Activated T-helper 1 cell treated with anti-CD3 and anti-CD28 coated beads, Interleukin-2, amount 50 U/mL, for 16 hours (primary cell): ENCODE results near the gene ABHD17A.
"Not testable (repeated sequence)": the region's sequence is repeated elsewhere in the genome, so short reads cannot be mapped to it uniquely, and the experiment has no call there.

Source experiments
- DNase-seq, 2 donors: peaks; one replicate each; pipeline ENCODE4 v3.0.0-alpha.2; 2020; ENCODE audit warnings: low read depth in 1 of 2, low spot score in 1 of 2

Gene ABHD17A

DNA sequence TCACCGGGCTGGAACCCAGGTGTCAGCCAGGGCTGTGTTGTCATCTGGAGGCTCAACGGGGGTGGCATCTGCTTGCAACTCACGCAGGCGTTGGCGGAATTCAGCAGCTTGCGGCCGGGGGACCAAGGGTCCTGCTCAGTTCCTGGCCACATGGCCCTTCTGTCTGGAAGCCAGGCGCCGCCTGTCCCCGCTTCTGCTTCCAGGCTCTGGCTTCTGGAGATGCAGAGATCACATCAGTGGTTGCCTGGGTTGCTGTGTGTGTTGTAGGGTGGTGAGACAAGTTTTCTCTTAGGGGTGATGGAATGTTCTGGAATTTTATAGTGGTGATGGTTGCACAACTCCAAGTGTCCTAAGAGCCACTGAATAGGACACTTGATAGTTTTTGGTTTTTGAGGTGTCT lies 24.9 kb upstream of the ABHD17A start:
- no peak for DNase-seq

DNA sequence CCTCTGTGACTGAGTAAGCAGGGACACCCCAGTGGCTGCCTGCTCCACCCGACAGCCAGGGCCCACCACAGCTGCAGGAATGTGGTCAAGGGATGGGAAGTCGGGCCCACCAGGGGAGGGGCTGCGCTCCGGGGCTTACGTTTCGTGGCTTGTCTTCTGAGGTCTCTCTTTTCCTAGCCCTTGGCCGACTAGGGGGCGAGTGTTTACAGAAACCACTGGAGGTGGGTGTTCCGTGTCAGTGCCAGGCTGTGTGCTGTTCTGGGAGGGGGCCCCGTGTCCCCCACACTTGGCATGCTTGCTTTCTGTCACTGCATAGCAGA lies 24.4 kb upstream of the ABHD17A start:
- no peak for DNase-seq

DNA sequence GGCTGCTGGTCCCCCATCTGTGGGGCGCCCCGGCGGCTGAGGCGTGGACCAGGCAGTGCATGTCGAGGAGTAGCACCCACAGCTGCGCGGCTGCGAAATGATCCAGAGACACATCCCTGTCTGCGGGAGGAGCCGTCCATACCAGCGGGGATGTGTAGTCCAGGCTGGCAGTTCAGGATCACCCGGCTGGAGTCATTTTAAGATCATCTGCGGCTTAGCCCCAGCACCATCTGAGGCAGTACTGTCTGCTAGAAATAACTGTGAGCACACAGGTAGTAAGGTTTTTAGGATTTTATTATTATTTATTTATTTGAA lies 23.0 kb upstream of the ABHD17A start:
- no peak for DNase-seq

DNA sequence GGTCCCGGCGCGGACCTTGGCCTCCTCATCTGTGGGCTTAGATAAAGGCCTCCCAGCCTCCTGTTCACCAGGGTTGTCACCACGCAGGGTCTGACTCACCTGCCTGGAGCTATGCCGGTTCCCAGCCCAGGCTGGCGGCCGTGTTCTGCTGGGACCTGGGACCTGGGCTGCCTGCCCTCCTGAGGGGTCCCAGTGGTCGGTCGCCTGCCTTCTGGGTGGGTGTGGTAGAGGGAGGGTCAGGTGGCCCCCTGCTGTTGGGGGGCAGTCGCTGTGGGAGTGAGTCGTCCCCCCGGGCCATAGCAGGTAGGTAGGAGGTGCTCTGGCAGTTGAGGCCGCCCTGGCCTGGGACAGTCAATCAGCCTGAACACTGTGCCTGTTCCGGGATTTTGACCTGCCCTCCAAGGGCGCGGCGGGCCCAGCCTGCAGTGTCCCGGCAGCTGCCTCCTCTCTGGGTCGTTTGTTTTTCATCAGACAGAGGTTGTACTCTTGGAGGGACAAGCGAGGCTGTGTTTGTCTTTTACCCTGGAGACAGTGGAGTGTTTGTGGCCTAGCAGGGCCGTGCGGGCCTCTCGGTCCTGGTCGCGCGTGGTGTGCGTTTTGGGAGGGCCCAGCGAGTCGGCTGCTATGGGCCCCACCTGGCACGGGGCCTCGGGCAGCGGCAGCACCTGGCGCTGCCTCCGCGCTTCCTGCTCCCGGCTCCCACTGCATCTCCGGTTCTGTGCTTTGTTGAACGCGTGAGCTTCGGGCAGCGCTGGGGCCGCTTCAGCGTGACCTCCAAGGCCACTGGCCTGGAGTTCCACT lies 22.5 kb upstream of the ABHD17A start:
- no peak for DNase-seq

DNA sequence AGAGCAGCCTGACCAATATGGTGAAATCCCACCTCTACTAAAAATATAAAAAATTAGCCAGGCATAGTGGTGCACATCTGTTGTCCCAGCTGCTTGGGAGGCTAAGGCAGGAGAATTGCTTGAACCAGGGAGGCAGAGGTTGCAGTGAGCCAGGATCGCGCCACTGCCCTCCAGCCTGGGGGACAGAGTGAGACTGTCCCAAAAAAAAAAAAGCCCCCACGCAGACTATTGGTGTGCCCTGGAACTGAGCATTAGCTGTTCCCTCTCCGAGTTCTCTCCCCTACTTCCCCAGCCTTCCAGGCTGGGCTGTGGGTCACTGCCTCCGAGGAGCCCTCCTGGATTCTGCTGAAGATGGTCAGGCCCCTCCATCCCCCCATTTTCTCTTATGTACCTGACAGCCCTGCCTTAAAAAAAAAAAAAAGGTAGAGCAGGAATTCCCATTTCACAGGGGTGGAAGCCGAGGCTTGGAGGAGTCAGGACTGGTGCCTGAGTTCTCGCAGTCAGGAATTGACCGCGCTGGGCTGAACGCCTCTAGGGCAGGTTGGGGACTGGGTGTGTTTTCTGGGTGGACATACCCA lies 21.8 kb upstream of the ABHD17A start:
- no peak for DNase-seq

DNA sequence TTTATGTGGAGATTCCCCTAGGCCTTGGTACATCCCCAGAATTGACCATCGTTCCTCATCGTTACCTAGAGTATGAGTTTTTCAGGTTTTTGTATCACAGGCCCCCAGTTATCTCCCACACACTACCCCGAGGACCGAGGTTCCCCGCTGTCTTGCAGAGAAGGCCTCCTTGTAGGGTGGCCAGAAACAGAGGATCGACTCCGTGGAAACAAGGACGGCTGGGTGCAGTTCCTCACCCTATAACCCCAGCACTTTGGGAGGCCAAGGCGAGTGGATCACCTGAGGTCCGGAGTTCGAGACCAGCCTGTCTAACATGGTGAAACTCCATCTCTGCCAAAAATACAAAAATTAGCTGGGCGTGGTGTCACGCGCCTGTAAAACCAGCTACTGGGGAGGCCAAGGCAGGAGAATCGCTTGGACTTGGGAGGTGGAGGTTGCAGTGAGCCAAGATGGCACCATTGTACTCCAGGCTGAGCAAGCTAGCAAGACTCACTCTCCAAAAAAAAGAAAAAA lies 20.6 kb upstream of the ABHD17A start:
- DNase-seq = no peak

DNA sequence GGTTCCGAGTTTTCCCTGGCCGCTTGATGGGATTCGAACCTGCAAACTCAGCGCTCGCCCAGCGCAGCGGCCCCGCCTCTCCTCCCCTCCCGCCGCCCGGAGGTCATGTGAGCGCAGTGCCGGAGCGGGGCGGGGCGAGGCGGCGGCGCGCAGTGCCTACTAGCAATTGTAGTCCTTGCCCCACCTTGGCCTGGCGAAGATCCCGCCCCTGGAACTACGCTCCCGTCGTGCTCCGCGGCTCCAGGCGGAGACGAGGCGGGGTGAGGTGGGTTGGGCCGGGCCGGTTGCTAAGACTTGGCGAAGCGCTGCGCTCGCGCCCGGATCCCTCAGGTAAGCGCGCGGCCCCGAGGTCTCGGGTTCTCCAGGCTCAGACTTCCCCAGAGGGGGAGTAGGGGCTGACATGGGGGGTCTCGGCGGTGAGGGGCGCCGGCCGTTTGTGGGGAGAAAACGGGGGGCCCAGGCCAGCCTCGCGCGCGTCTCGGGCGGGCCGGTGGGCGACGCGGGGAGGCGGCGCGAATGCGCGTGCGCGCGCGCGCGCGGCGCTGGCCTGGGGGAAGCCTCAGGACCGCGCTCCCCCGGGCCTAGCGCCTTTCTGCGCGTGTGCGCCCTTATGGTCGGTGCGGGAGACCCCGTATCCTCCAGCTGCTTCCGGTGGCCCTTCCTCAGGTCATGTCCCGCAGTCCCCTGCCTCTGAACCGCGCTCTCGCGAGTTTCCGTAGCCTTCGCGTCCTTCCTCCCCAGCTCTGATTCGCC lies 20.0 kb upstream of the ABHD17A start, which contains the start of the genes ADAT3 and SCAMP4:
Gene ADAT3 (plus strand): TSS at position 290 of the 753 bp plus-strand sequence. CDS start 6,649 bp downstream, outside the sequence.
Gene SCAMP4 (plus strand): TSS at position 290 of the 753 bp plus-strand sequence. CDS start 9,621 bp downstream, outside the sequence.
- DNase-seq = peak; percentile 95 to 97

DNA sequence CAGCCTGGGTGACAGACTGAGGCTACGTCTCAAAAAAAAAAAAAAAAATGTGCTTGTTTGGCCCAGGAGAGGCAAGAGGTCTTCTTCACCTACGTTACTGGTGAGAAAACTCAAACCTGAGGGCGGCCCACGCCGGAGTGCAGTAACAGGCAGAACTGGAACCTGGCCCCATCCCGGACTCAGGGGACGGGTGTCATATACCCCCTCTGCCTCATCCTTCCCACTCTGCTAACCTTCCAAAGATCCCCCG lies 19.5 kb upstream of the ABHD17A start:
- no peak for DNase-seq

DNA sequence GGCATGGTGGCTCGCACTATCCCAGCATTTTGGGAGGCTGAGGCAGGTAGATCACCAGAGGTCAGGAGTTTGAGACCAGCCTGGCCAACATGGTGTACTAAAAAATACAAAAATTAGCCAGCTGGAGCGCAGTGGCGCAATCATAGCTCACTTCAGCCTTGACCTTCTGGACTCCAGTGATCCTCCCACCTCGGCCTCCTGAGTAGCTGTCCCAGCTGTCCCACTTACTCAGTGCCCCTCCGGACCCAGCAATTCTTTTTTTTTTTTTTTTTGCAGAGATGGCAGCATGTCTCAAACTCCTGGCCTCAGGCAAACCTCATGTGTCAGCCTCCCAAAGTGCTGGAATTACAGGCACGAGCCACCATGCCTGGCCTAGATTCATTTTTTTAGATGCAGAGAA lies 17.6 kb upstream of the ABHD17A start:
- DNase-seq = no peak

DNA sequence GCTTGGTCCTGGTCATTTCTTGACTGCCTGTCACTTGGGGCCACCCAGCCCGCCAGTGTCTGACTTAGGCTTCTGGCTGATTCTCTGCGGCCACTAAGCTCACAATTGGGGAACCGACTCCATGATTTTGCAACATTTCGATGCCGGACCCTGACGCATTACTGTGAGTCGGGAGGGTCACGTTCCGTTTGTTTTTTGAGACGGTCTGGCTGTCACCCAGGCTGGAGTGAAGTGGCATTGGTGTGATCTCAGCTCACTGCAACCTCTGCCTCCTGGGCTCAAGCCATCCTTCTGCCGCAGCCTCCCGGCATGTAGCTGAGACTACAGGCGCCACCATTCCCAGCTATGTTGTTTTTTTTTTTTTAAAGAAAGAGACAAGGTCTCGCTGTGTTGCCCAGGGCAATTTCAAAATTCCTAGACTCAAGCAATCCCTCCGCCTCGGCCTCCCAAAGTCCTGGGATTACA lies 16.7 kb upstream of the ABHD17A start:
- DNase-seq = no peak

DNA sequence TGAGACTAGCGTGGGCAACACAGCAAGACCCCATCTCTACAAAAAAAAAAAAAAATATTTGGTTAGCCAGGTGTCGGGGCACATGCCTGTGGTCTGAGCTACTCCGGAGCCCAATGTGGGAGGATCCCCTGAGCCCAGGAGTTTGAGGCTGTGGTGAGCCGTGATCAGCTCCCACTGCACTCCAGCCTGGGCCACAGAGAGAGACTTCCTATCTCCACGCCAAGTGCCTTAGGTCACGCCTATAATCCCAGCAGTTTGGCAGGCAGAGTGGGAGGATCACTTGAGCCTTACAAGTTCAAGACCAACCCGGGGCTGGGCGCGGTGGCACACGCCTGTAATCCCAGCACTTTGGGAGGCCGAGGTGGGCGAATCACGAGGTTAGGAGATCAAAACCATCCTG lies 11.2 kb upstream of the ABHD17A start:
- no peak for DNase-seq

DNA sequence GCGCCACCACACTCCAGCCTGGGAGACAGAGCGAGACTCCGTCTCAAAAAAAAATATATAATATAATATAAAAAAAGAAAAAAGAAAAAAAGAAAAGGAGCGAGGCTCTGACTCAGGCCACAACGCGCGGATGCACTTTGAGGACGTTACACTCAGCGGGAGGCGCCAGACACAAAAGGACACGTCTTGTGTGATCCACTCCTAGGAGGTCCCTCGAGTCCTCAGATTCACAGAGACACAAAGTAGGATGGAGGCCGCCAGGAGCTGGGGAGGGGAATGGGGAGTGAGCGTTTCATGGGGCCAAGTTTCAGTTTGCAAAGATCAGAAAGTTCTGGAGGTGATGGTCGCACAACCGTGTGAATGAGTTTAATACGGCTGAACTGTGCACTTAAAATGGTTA lies 8.5 kb upstream of the ABHD17A start:
- DNase-seq = no peak

DNA sequence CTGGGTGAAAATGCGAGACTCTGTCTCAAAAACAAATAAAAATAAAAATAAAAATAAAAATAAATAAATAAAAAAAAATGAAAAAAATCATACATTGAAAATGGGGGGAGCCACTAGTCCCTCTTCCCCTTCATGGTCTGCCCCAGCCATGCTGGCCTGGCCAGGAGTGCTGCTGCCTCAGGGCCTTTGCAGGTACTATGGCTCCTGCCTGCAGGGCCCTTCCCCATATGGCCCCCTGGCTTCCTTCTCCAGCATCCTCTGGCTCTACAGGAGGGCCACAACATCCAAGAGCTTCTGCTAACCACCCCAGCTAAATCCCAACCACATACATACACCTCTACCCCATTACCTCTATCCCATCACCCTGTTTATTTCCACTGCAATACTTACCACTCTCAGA lies 4.6 kb upstream of the ABHD17A start:
- DNase-seq = no peak

DNA sequence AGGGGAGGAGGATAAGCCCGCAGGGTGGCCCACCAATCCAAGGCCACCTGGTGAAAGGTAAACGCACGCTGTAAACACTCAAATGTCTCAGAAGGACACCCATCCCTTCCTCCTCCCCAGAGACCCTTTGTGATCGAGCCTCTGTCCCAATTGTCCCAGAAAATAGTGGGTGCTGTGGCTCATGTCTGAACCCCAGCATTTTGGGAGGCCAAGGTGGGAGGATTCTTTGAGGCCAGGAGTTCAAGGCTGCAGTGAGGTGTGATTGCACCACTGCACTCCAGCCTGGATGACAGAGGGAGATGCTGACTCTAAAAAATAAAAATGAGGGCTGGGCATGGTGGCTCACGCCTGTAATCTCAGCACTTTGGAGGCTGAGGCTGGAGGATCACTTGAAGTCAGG lies 3.1 kb upstream of the ABHD17A start:
- no peak for DNase-seq

DNA sequence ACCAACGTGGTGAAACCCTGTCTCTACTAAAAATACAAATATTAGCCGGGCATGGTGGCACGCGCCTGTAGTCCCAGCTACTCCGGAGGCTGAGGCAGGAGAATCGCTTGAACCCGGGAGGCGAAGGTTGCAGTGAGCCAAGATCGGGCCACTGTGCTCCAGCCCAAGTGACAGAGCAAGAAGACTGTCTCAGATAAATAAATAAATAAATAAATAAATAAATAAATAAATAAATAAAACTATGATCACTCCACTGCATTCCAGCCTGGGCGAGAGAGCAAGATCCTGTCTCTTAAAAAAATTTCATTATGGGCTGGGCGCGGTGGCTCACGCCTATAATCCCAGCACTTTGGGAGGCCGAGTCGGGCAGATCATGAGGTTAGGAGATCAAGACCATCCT lies 1.1 kb upstream of the ABHD17A start:
- DNase-seq = not testable (repeated sequence)

DNA sequence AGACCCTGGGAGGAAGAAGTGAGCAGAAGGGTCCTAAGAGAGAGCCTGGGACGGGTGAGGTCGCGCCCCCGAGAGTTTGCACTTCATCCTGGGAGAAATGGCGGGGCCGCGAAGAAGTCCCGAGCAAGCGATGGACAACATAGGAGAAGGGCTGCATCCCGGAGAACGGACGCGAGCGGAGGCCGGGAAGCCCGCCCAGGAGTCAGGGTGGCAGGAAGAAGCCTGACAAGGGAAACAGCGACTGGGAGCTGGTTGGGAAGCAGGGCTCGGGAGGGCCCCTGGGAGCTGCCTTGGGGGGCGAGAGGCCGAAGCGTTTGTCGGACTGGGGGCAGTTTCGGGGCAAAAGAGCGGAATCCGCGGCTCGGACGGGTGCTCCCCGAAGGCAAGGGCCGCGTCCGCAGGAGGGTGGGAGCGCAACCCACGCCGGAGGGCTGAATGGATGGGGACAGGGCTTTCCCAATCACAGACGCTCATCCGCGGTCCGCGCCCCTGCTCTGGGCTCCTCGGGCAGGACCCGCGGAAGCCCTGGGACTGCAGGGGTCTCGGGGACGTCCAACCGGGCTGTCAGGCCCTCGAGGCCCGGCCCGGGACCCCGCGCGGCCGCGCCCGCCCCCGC lies 469 bp downstream of the ABHD17A start:
- no peak for DNase-seq

DNA sequence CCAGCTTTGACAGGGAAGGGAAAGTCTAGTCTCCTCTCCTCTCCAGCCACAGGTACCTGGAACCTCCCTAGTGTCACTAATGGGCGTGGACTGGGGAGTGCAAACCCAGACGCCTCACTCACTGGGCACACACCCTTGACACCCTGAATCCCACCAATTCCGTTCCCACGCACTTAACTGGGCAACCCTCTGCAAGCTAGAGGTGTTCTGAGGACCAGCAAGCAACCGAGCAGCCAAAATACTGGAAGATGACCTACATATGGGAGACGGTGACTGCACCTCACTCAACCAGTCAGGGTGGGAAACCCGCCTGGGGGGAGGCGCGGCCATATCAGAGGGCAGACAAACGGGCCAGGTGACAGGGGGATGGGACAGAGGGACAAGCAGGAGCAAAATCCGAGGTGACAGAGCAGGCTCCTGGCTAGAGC lies 991 bp downstream of the ABHD17A start:
- DNase-seq = peak in 1 of 2 donors; percentile 49

DNA sequence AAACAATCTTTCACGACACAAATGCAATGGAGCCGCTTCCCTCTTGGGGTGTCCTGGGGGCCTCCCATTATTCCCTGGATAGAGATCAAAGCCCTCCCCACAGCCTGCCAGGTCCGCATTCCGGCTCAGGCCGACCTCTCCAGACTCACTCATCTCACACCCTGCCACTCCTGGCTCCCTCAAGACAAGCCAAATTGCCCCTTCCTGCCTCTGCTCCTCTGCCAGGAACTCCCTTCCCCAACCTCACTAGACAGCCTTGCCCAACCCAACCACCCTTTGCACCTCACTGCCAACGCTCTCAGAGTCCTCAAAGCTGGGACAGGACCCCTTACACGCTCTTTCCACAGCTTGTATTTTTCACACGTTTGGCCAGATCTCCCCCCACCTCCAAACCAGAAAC lies 1.5 kb downstream of the ABHD17A start:
- DNase-seq = no peak

DNA sequence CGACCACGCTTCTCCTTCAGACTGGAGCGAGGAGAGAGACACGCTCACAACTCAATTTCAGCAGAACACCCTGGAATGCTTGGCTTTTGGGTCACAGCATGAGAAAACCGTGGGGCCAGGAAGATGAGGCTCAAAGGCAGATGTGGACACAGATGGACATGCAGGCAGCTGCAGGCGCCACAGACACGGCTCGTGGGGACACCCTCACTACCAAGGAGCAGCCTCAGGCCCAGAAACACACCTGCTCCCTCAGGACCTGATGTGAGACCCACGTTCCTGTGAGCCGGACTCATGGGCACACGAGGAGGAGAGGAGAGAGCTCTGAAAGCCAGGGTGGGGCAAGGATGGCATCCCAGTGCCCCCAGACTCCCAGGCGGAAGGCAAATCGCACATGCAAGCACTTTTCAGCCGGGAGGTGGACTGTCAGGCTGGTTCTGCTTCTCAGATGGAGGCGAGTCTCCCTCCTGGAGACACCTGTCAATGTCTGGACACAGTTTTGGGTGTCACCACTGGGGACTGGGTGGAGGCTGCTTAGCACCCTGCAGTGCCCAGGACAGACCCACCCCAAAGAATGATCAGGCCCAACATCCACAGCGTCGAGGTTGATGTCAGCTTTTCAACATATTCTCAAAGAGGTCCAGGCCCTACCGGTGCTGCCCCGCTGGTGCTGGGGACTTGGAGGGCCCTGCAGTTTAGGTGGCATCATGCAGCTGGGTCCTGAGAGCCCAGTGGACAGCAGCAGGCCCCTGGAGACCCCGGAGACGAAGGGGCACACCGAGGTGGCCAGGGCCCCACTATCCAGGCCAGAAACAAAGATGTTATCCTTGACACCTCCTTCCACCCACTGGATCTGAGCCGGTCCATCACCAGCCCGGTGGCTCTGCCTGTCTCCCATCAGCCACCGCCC lies 2.3 kb downstream of the ABHD17A start:
- no peak for DNase-seq

DNA sequence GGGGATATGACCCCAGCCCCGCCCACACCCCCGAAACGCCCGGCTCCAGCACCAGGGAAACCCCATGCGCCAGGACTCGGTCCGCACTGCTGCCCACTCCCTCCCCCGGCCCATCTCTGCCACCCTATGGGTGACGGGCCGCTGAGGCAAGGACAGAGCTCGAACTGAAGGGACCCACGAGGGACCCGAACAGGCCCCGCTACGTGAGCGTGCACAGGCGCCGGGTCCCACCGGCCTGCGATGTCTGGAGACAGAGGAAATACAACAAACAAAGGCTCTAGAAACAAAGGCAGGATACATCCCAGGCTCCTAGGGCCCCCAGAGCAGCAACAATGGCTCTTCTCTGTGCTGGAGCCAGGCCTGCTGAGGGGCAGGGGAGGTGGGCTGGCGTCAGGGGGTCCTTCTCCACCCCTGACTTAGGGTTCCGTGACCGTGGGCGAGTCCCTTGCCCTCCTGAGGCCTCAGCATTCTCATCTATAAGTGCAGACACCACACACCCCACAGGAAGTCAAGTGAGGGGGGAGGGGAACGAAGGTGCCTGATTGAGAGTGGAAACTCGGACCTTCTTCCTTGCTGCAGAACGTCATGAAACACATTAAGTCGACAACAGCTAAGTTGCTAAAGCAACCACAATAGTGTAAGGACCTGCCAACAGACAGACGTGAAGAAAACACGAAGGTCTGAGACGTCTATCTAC lies 3.1 kb downstream of the ABHD17A start:
- peak; percentile 39 to 57 for DNase-seq
